A549 (cell line): ENCODE measurements around the gene ZBP1.

Experiments
- CEBPB ChIP-seq, 2 experiments: fragments of >200 bp in 1 of 2; sonication (Bioruptor Twin) in 1 of 2; formaldehyde crosslinking in 1 of 2; IDR thresholded peaks; 2 replicates each; pipeline ENCODE4 v1.6.1; 2012 to 2016
- JUN ChIP-seq, 2 experiments: fragments of >200 bp; sonication (Bioruptor Twin); formaldehyde crosslinking; IDR thresholded peaks; 2 replicates in 1 of 2; 3 replicates in 1 of 2; pipeline ENCODE4 v1.6.1; 2016 to 2017
- NPAS2 ChIP-seq: fragments of 250-450 bp; sonication (Bioruptor Pico); IDR thresholded peaks from 2 replicates; pipeline ENCODE4 v1.8.0; 2022; ENCODE audit warnings: mild to moderate bottlenecking, moderate library complexity, borderline replicate concordance
- POLR2A ChIP-seq: IDR thresholded peaks from 2 replicates; pipeline ENCODE4 v1.6.1; 2012; ENCODE audit warnings: mild to moderate bottlenecking, low read length
- RCOR1 ChIP-seq: fragments of 150-350 bp; IDR thresholded peaks from 2 replicates; pipeline ENCODE4 v1.6.1; 2014; ENCODE audit warnings: antibody characterized with exemption, low read length, low read depth
- TP53 ChIP-seq: fragments of 250-450 bp; sonication (Bioruptor Pico); IDR thresholded peaks from 2 replicates; pipeline ENCODE4 v1.5.0; 2021; ENCODE audit warnings: mild to moderate bottlenecking, moderate library complexity
- TF ChIP-seq, protein P1 (sequence below): fragments of >200 bp; sonication (Bioruptor Twin); formaldehyde crosslinking; IDR thresholded peaks from 3 replicates; pipeline ENCODE4 v1.5.1; 2016

DNA sequence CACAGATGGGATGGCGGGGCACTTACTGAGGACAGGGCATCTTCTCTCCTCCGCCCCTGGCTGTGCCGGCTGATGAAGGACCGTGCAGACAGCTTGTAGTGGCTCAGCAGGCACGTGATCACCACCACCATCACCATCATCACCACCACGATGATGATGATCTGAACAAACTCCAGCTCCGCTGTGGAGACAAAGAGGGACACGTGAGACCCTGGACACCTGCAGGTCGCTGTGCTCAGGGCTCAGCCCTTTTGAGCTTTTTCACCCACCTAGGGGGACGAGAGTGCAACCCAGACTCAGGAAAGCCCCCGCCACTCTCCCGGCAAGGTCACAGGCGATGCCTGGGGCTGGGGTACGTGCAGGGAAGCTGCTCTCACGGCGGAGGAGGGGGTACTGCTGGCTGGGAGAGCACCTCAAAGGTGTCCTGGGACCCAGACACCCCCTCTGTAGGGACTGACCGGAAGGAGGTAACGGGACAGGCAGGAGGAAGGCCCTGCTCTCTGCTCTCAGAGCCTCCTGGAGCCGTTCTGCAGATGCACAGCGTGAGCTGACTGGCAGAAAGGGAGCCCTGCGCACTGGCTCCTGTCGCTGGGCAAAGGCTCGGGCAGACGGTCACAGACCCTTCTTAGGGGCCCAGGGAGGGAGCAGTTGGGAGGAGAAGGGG, 39.4 kb upstream of the ZBP1 start:
- no peak for TF ChIP-seq RCOR1
- TF ChIP-seq CEBPB (IDR thresholded peaks at IDR 0.05) = no peak
- no peak for TF ChIP-seq TP53 (CRISPR knock-in tag)
- no peak for TF ChIP-seq POLR2A
- TF ChIP-seq, protein P1, sequence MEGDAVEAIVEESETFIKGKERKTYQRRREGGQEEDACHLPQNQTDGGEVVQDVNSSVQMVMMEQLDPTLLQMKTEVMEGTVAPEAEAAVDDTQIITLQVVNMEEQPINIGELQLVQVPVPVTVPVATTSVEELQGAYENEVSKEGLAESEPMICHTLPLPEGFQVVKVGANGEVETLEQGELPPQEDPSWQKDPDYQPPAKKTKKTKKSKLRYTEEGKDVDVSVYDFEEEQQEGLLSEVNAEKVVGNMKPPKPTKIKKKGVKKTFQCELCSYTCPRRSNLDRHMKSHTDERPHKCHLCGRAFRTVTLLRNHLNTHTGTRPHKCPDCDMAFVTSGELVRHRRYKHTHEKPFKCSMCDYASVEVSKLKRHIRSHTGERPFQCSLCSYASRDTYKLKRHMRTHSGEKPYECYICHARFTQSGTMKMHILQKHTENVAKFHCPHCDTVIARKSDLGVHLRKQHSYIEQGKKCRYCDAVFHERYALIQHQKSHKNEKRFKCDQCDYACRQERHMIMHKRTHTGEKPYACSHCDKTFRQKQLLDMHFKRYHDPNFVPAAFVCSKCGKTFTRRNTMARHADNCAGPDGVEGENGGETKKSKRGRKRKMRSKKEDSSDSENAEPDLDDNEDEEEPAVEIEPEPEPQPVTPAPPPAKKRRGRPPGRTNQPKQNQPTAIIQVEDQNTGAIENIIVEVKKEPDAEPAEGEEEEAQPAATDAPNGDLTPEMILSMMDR = no peak
- no peak for TF ChIP-seq JUN (IDR thresholded peaks at IDR 0.05)
- no peak for TF ChIP-seq NPAS2 (CRISPR knock-in tag)
